ENCODE data around the gene GPR151. TPM values are rescaled to one million over a fixed set of nuclear protein-coding genes. Genes with fewer than 3 reads are reported as not detected.

The GPR151 gene
- total RNA-seq, 1 experiment from 2014 or later = not detected

DNA sequence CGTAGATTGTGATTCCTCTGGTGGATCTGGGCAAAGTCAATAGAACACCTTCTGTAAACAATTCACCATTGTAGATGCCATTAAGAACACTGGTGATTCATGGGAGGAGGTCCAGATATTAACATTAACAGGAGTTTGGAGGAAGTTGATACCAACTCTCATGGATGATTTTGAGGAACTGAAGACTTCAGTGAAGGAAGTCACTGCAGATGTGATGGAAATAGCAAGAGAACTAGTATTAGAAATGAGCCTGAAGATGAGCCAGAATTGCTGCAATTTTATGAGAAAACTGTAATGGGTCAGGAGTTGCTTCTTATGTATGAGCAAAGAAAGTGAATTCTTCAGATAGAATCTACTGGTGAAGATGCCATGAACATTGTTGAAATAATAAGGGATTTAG lies 41.9 kb downstream of the GPR151 start:
- Histone ChIP-seq H3K4me3 (ENCODE audit: low read depth in 2 of 2, low read length in 2 of 2) (no peak overlapping the region), H3K9me3 (ENCODE audit: control insufficient read depth, insufficient read depth, low read depth, low read length) (no peaks in the 10 kb centered on the region), H3K27me3 (ENCODE audit: control insufficient read depth, insufficient read depth, low read length) (no peaks in the 10 kb centered on the region), H3K4me1 (ENCODE audit: control insufficient read depth, insufficient read depth, low read length) (no peaks in the 10 kb centered on the region), H3K27ac (ENCODE audit: low read length) (no peak overlapping the region), H3K36me3 (ENCODE audit: control insufficient read depth, insufficient read depth, low read length) (peaks cover 47% of the 10 kb centered on the region)
- intact Hi-C loops (cut with micrococcal nuclease; ENCODE audit: unreplicated experiment) = no loop called here
- DNase-seq (ENCODE audit: low read depth, low spot score) (no peak), ATAC-seq (no peak)
- CTCF ChIA-PET = no interaction called here
- POLR2A ChIA-PET = no interaction called here
- no TSS peak for BruUV-seq (replicated peaks)
- TF ChIP-seq POLR2AphosphoS5 (IDR thresholded peaks at IDR 0.05; ENCODE audit: low read depth, low read length) = no peak
- no peak for TF ChIP-seq SIN3A (IDR thresholded peaks at IDR 0.05; ENCODE audit: borderline replicate concordance, insufficient read depth, low read depth, low read length)
- no peak for TF ChIP-seq TCF7L2 (IDR thresholded peaks at IDR 0.05; ENCODE audit: low read depth, low read length)
- TF ChIP-seq CTCF (IDR thresholded peaks at IDR 0.05) = no peak
- TF ChIP-seq, protein P1, sequence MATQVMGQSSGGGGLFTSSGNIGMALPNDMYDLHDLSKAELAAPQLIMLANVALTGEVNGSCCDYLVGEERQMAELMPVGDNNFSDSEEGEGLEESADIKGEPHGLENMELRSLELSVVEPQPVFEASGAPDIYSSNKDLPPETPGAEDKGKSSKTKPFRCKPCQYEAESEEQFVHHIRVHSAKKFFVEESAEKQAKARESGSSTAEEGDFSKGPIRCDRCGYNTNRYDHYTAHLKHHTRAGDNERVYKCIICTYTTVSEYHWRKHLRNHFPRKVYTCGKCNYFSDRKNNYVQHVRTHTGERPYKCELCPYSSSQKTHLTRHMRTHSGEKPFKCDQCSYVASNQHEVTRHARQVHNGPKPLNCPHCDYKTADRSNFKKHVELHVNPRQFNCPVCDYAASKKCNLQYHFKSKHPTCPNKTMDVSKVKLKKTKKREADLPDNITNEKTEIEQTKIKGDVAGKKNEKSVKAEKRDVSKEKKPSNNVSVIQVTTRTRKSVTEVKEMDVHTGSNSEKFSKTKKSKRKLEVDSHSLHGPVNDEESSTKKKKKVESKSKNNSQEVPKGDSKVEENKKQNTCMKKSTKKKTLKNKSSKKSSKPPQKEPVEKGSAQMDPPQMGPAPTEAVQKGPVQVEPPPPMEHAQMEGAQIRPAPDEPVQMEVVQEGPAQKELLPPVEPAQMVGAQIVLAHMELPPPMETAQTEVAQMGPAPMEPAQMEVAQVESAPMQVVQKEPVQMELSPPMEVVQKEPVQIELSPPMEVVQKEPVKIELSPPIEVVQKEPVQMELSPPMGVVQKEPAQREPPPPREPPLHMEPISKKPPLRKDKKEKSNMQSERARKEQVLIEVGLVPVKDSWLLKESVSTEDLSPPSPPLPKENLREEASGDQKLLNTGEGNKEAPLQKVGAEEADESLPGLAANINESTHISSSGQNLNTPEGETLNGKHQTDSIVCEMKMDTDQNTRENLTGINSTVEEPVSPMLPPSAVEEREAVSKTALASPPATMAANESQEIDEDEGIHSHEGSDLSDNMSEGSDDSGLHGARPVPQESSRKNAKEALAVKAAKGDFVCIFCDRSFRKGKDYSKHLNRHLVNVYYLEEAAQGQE (IDR thresholded peaks at IDR 0.05; ENCODE audit: insufficient read depth in 1 of 2, low read depth in 2 of 2, low read length in 1 of 2) = no peak
- in situ Hi-C loops (cut with HindIII; ENCODE audit: low pct_unique_long_range_greater_than_20kb, low sequenced_read_pairs) = no loop called here

DNA sequence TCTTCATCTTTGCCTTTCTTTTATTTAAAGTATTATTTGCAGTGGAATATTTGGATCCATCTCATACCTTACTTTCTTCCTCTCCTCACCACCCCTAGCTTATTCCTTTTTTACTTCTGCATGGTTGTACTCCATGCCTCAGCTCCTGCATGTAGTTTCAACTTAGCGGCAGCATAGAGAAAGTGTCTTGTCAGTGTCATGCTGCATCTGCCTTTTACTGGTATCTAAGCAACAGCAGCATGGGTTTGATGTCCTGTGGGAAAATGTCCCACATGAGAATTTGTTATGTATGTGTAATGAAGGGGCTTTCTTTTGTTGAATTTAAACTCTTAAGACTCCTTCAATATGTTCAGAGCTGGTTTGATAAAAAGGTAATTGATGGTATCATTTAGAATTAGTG lies 48.2 kb downstream of the GPR151 start:
- Histone ChIP-seq H3K9me3 (ENCODE audit: control insufficient read depth, insufficient read depth, low read depth, low read length) (no peaks in the 10 kb centered on the region), H3K4me1 (ENCODE audit: control insufficient read depth, insufficient read depth, low read length) (no peaks in the 10 kb centered on the region), H3K36me3 (ENCODE audit: control insufficient read depth, insufficient read depth, low read length) (peaks cover 65% of the 10 kb centered on the region), H3K27me3 (ENCODE audit: control insufficient read depth, insufficient read depth, low read length) (no peaks in the 10 kb centered on the region), H3K4me3 (ENCODE audit: low read depth in 2 of 2, low read length in 2 of 2) (no peak overlapping the region), H3K27ac (ENCODE audit: low read length) (no peak overlapping the region)
- TF ChIP-seq SIN3A (IDR thresholded peaks at IDR 0.05; ENCODE audit: borderline replicate concordance, insufficient read depth, low read depth, low read length) (no peak), TCF7L2 (IDR thresholded peaks at IDR 0.05; ENCODE audit: low read depth, low read length) (no peak), CTCF (IDR thresholded peaks at IDR 0.05) (no peak), POLR2AphosphoS5 (IDR thresholded peaks at IDR 0.05; ENCODE audit: low read depth, low read length) (no peak)
- TF ChIP-seq, protein P1 (IDR thresholded peaks at IDR 0.05; ENCODE audit: insufficient read depth in 1 of 2, low read depth in 2 of 2, low read length in 1 of 2) = no peak
- POLR2A ChIA-PET = no interaction called here
- no TSS peak for BruUV-seq (replicated peaks)
- ATAC-seq (no peak), DNase-seq (ENCODE audit: low read depth, low spot score) (no peak)
- intact Hi-C loops (cut with micrococcal nuclease; ENCODE audit: unreplicated experiment) (no loop called here), in situ Hi-C loops (cut with HindIII; ENCODE audit: low pct_unique_long_range_greater_than_20kb, low sequenced_read_pairs) (no loop called here)
- CTCF ChIA-PET = no interaction called here
